Effector CD4-positive, alpha-beta T cell (primary cell): Measurements from ENCODE around the gene ZC3H4.

Experiments
- DNase-seq: peaks from one replicate; pipeline ENCODE4 v3.0.0-alpha.2; 2020

Gene ZC3H4

DNA sequence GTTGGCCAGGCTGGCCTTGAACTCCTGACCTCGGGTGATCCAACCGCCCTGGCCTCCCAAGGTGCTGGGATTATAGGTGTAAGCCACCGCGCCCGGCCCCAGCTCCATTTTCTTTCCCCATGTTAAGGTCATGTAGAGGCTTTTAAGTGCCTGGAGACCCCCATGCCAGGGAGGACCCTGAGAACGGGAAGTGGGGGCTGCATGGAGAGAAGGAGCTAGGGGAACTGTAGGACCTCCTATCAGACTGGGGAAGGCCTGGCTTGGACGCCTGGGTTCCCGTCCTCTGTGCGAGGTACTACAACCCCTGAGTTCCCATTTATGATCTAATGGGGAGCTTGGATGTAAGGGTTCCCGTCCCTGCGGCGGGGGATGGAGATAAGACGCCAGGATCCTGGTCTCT, 94.7 kb downstream of the ZC3H4 start:
- no peak for DNase-seq
